ENCODE data around the gene TMPRSS12.

DNA sequence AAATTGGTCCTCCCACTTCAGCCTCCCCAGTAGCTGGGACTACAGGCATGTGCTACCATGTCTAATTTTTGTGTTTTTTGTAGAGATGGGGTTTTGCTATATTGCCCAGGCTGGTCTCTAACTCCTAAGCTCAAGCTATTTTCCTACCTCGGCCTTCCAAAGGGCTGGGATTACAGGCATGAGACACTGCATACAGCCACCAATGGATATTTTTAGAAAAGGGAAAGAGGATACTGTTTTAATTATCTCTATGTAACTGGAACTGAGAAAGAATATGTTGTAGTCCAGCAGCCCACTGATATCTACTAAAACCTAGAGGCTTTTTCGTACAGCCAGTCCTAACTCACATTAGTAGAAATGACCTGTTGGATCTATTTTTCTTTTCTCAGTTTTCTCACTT lies 6.2 kb downstream of the TMPRSS12 start:
- TF ChIP-seq, protein P1, sequence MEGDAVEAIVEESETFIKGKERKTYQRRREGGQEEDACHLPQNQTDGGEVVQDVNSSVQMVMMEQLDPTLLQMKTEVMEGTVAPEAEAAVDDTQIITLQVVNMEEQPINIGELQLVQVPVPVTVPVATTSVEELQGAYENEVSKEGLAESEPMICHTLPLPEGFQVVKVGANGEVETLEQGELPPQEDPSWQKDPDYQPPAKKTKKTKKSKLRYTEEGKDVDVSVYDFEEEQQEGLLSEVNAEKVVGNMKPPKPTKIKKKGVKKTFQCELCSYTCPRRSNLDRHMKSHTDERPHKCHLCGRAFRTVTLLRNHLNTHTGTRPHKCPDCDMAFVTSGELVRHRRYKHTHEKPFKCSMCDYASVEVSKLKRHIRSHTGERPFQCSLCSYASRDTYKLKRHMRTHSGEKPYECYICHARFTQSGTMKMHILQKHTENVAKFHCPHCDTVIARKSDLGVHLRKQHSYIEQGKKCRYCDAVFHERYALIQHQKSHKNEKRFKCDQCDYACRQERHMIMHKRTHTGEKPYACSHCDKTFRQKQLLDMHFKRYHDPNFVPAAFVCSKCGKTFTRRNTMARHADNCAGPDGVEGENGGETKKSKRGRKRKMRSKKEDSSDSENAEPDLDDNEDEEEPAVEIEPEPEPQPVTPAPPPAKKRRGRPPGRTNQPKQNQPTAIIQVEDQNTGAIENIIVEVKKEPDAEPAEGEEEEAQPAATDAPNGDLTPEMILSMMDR (IDR thresholded peaks at IDR 0.05), result no peak
- no peak for TF ChIP-seq EZH2 (IDR thresholded peaks at IDR 0.05; ENCODE audit: borderline replicate concordance, insufficient read depth, low read depth, low read length, poor library complexity, severe bottlenecking)

Measured in B cell (primary cell).